Keratinocyte (primary cell): ENCODE results near the gene FAM180B. TPM values are rescaled to one million over a fixed set of nuclear protein-coding genes. Genes with fewer than 3 reads are reported as not detected.
"Not testable (repeated sequence)": the region's sequence is repeated elsewhere in the genome, so short reads cannot be mapped to it uniquely, and the experiment has no call there.

ENCODE experiments used
- DNase-seq: peaks from one replicate; pipeline ENCODE4 v3.0.0-alpha.2; 2011; ENCODE audit warnings: low read depth, missing footprints, low spot score
- FAIRE-seq: peaks from 2 replicates; lab custom pipeline; 2011; peaks lifted over from hg19 to GRCh38; lab: Jason Lieb, UNC
- H2AFZ ChIP-seq: 2 replicates; pipeline ENCODE4 v1.6.0; 2012; ENCODE audit warnings: low read length, control low read depth, inconsistent platforms; ENCODE audit not compliant: control insufficient read depth
- H3K27ac ChIP-seq: 2 replicates; pipeline ENCODE4 v1.5.1; 2011; ENCODE audit warnings: low read length; ENCODE audit not compliant: control insufficient read depth, insufficient read depth
- H3K27me3 ChIP-seq: 3 replicates; pipeline ENCODE4 v1.6.0; 2011; ENCODE audit warnings: low read length; ENCODE audit not compliant: control insufficient read depth, insufficient read depth; ENCODE audit errors: extremely low read depth
- H3K36me3 ChIP-seq, 2 experiments: 2 replicates in 1 of 2; 3 replicates in 1 of 2; pipeline ENCODE4 v1.5.1; 2011; ENCODE audit warnings: low read length in 2 of 2, mild to moderate bottlenecking in 1 of 2; ENCODE audit not compliant: control insufficient read depth in 2 of 2, insufficient read depth in 2 of 2; ENCODE audit errors: extremely low read depth in 1 of 2
- H3K4me1 ChIP-seq: 3 replicates; pipeline ENCODE4 v1.5.1; 2011; ENCODE audit warnings: low read length; ENCODE audit not compliant: control insufficient read depth, insufficient read depth; ENCODE audit errors: extremely low read depth
- H3K4me2 ChIP-seq: 3 replicates; pipeline ENCODE4 v1.6.0; 2011; ENCODE audit warnings: low read depth, low read length; ENCODE audit not compliant: control insufficient read depth, insufficient read depth; ENCODE audit errors: extremely low read depth
- H3K4me3 ChIP-seq, 3 experiments: fragments of 200-600 bp in 1 of 3; sonication (generic) in 1 of 3; 2 replicates in 2 of 3; 3 replicates in 1 of 3; pipeline ENCODE4 v1.5.1; 2011 to 2016; ENCODE audit warnings: low read length in 3 of 3, mild to moderate bottlenecking in 3 of 3, control low read depth in 2 of 3, inconsistent platforms in 1 of 3, low read depth in 1 of 3, mixed read lengths in 1 of 3, mixed run types in 1 of 3, moderate library complexity in 1 of 3; ENCODE audit not compliant: control insufficient read depth in 2 of 3, insufficient read depth in 2 of 3; ENCODE audit errors: extremely low read depth in 1 of 3
- H3K79me2 ChIP-seq: 2 replicates; pipeline ENCODE4 v1.6.0; 2012; ENCODE audit warnings: low read length; ENCODE audit not compliant: control insufficient read depth, insufficient read depth
- H3K9ac ChIP-seq: 3 replicates; pipeline ENCODE4 v1.6.0; 2011; ENCODE audit warnings: low read length; ENCODE audit not compliant: control insufficient read depth, insufficient read depth; ENCODE audit errors: extremely low read depth
- H3K9me1 ChIP-seq: 3 replicates; pipeline ENCODE4 v1.6.0; 2011; ENCODE audit warnings: low read length; ENCODE audit not compliant: control insufficient read depth, insufficient read depth; ENCODE audit errors: extremely low read depth
- H3K9me3 ChIP-seq: 2 replicates; pipeline ENCODE4 v1.5.1; 2012; ENCODE audit warnings: low read depth, low read length; ENCODE audit not compliant: control insufficient read depth
- H4K20me1 ChIP-seq: 3 replicates; pipeline ENCODE4 v1.6.0; 2011; ENCODE audit warnings: low read length; ENCODE audit not compliant: control insufficient read depth, insufficient read depth; ENCODE audit errors: extremely low read depth
- EZH2 ChIP-seq: IDR thresholded peaks from one replicate; pipeline ENCODE4 v1.6.1; 2012; ENCODE audit warnings: inconsistent platforms, mild to moderate bottlenecking, low read length, moderate library complexity
- dilution Hi-C: fragments of 300-500 bp; cut with MboI; formaldehyde crosslinking; loops from one replicate; pipeline ENCODE4 v1.7.0; 2020; ENCODE audit warnings: low sequenced_read_pairs; ENCODE audit not compliant: extremely low pct_ligation_motif_present
- polyA plus RNA-seq, 5 experiments: library from polyadenylated mRNA; depleted of rRNA in 3 of 5; stranded (reverse) in 3 of 5; stranded (forward) in 1 of 5; unstranded in 1 of 5; fragments of >200 nt; gene quantifications; 1 replicate in 1 of 5; 2 replicates in 3 of 5; 3 replicates in 1 of 5; pipeline versions ENCODE4 v1.2.1 to v1.2.3, GENCODE V29; 2011 to 2012; ENCODE audit warnings: missing spikeins in 2 of 5, low read depth in 1 of 5, low replicate concordance in 1 of 5
- TF ChIP-seq, protein P1 (sequence below), 3 experiments: IDR thresholded peaks in 1 of 3; conservative IDR thresholded peaks in 1 of 3; optimal IDR thresholded peaks in 1 of 3; 2 replicates in 2 of 3; 3 replicates in 1 of 3; pipeline versions ENCODE3 to v1.5.1; 2011; ENCODE audit warnings: low read length in 3 of 3, mild to moderate bottlenecking in 3 of 3, moderate library complexity in 2 of 3, control low read depth in 1 of 3, inconsistent platforms in 1 of 3; ENCODE audit not compliant: insufficient read depth in 2 of 3; ENCODE audit errors: extremely low read depth in 1 of 3

The FAM180B gene
- polyA plus RNA-seq, 1 donor (not counting 4 experiments of a cell fraction or from before 2014, with no cell fraction given), result not detected

- Histone ChIP-seq H2AFZ (no peak overlapping the region), H3K4me2 (no peak overlapping the region), H3K4me1 (no peaks in the 10 kb centered on the region), H3K27me3 (no peaks in the 10 kb centered on the region), H4K20me1 (no peaks in the 10 kb centered on the region), H3K36me3 (peaks cover 26 to 33% of the 10 kb centered on the region in 2 experiments), H3K79me2 (no peaks in the 10 kb centered on the region), H3K27ac (no peak overlapping the region), H3K4me3 (no peak overlapping the region), H3K9ac (no peak overlapping the region), H3K9me3 (no peaks in the 10 kb centered on the region), H3K9me1 (no peaks in the 10 kb centered on the region)
- dilution Hi-C loops, result no loop called here
- DNase-seq (no peak), FAIRE-seq (no peak)
- TF ChIP-seq, protein P1, sequence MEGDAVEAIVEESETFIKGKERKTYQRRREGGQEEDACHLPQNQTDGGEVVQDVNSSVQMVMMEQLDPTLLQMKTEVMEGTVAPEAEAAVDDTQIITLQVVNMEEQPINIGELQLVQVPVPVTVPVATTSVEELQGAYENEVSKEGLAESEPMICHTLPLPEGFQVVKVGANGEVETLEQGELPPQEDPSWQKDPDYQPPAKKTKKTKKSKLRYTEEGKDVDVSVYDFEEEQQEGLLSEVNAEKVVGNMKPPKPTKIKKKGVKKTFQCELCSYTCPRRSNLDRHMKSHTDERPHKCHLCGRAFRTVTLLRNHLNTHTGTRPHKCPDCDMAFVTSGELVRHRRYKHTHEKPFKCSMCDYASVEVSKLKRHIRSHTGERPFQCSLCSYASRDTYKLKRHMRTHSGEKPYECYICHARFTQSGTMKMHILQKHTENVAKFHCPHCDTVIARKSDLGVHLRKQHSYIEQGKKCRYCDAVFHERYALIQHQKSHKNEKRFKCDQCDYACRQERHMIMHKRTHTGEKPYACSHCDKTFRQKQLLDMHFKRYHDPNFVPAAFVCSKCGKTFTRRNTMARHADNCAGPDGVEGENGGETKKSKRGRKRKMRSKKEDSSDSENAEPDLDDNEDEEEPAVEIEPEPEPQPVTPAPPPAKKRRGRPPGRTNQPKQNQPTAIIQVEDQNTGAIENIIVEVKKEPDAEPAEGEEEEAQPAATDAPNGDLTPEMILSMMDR (optimal IDR thresholded peaks at IDR 0.05 in 1 of 3, IDR thresholded peaks at IDR 0.05 in 1 of 3, conservative IDR thresholded peaks at IDR 0.05 in 1 of 3; ENCODE audit: extremely low read depth in 1 of 3, insufficient read depth in 2 of 3, low read length in 3 of 3), result no peak
- TF ChIP-seq EZH2, result no peak
Measured at GRCh38 chr11:47628026-47628425, 41.5 kb downstream of the FAM180B start.

GRCh38 chr11:47631473-47631872 is 45.0 kb downstream of the FAM180B start:
- Histone ChIP-seq H3K27me3 (no peaks in the 10 kb centered on the region), H2AFZ (no peak overlapping the region), H3K27ac (no peak overlapping the region), H3K4me3 (no peak overlapping the region), H3K4me1 (no peaks in the 10 kb centered on the region), H3K4me2 (no peak overlapping the region), H3K9ac (no peak overlapping the region), H3K79me2 (no peaks in the 10 kb centered on the region), H3K36me3 (peaks cover 28 to 38% of the 10 kb centered on the region in 2 experiments), H3K9me1 (no peaks in the 10 kb centered on the region), H3K9me3 (no peaks in the 10 kb centered on the region), H4K20me1 (no peaks in the 10 kb centered on the region)
- DNase-seq, result no peak
- FAIRE-seq, result no peak
- dilution Hi-C loops, result no loop called here
- TF ChIP-seq, protein P1 (optimal IDR thresholded peaks at IDR 0.05 in 1 of 3, IDR thresholded peaks at IDR 0.05 in 1 of 3, conservative IDR thresholded peaks at IDR 0.05 in 1 of 3; ENCODE audit: extremely low read depth in 1 of 3, insufficient read depth in 2 of 3, low read length in 3 of 3), result no peak
- no peak for TF ChIP-seq EZH2

GRCh38 chr11:47636331-47636730 is 49.9 kb downstream of the FAM180B start:
- H3K9me1 ChIP-seq, H3K9me3 ChIP-seq, H3K4me3 ChIP-seq, H4K20me1 ChIP-seq, H3K27me3 ChIP-seq, dilution Hi-C loops, H3K9ac ChIP-seq, H3K27ac ChIP-seq, FAIRE-seq, H2AFZ ChIP-seq, H3K4me1 ChIP-seq, DNase-seq, H3K4me2 ChIP-seq: not testable (repeated sequence)
- peaks cover 22 to 25% of the 10 kb centered on the region in 2 experiments for H3K36me3 ChIP-seq
- H3K79me2 ChIP-seq, result peaks cover 22% of the 10 kb centered on the region
